ENCODE measurements around the gene PDCD10.

PDCD10 gene

GRCh38 chr3:167671878-167672427 lies 62.7 kb downstream of the PDCD10 start:
- DNase-seq = no peak

GRCh38 chr3:167669699-167670098 lies 65.0 kb downstream of the PDCD10 start:
- DNase-seq = no peak

GRCh38 chr3:167668651-167669050 lies 66.0 kb downstream of the PDCD10 start:
- no peak for DNase-seq

- DNase-seq = no peak
Measured at GRCh38 chr3:167666563-167666962, 68.1 kb downstream of the PDCD10 start.

GRCh38 chr3:167662919-167663400 lies 71.7 kb downstream of the PDCD10 start:
- DNase-seq = no peak

- DNase-seq = no peak
Measured at GRCh38 chr3:167657684-167658225, 76.9 kb downstream of the PDCD10 start.

- DNase-seq = no peak
Measured at GRCh38 chr3:167656821-167657220, 77.9 kb downstream of the PDCD10 start.

GRCh38 chr3:167653760-167654159 lies 80.9 kb downstream of the PDCD10 start, which contains the start of gene WDR49:
Gene WDR49, minus strand, starts transcription at chr3:167653942. Its CDS starts 517 bp downstream, at chr3:167653425.
- no peak for DNase-seq

- no peak for DNase-seq
Measured at GRCh38 chr3:167653155-167653554, 81.5 kb downstream of the PDCD10 start.

- DNase-seq = no peak
Measured at GRCh38 chr3:167651826-167652225, 82.9 kb downstream of the PDCD10 start.

- DNase-seq = no peak
Measured at GRCh38 chr3:167650459-167650858, 84.2 kb downstream of the PDCD10 start.

GRCh38 chr3:167649746-167650145 lies 84.9 kb downstream of the PDCD10 start:
- no peak for DNase-seq

GRCh38 chr3:167644611-167645010 lies 90.1 kb downstream of the PDCD10 start:
- no peak for DNase-seq

Data from right hindlimb (tissue), 1 donor.